Right atrium auricular region (tissue), 2 donors: ENCODE data around the gene TRIOBP. TPM values are rescaled to one million over a fixed set of nuclear protein-coding genes. Genes with fewer than 3 reads are reported as not detected.

Experiments
- DNase-seq: peaks from one replicate; pipeline ENCODE4 v3.0.0-alpha.2; 2019; ENCODE audit warnings: low spot score
- H3K27ac ChIP-seq, 2 donors: fragments of 200-600 bp; sonication (generic); 1 replicate in 1 of 2; 2 replicates in 1 of 2; pipeline ENCODE4 v1.5.1; 2016 to 2019
- H3K27me3 ChIP-seq, 2 donors: fragments of 200-600 bp; sonication (generic); one replicate each; pipeline versions ENCODE4 v1.5.1 to v1.6.0; 2017 to 2019
- H3K36me3 ChIP-seq: fragments of 200-600 bp; sonication (generic); one replicate; pipeline ENCODE4 v1.5.1; 2016
- H3K4me1 ChIP-seq, 2 donors: fragments of 200-600 bp; sonication (generic); one replicate each; pipeline versions ENCODE4 v1.5.1 to v1.6.0; 2017 to 2019
- H3K4me3 ChIP-seq, 2 donors: fragments of 200-600 bp; sonication (generic); 1 replicate in 1 of 2; 2 replicates in 1 of 2; pipeline ENCODE4 v1.5.1; 2017 to 2019; ENCODE audit warnings: mild to moderate bottlenecking in 1 of 2, moderate library complexity in 1 of 2
- H3K9me3 ChIP-seq, 2 donors: fragments of 200-600 bp; sonication (generic); one replicate each; pipeline ENCODE4 v1.5.1; 2019
- total RNA-seq, 2 donors: library from RNA; depleted of rRNA; stranded (reverse); fragments of >200 nt; gene quantifications; one replicate each; pipeline ENCODE4 v1.1.0, GENCODE V29; 2016
- TF ChIP-seq, protein P1 (sequence below), 2 donors: fragments of 200-600 bp; sonication (generic); IDR thresholded peaks; one replicate each; pipeline ENCODE4 v1.5.1; 2019; ENCODE audit warnings: antibody characterized with exemption in 2 of 2

Gene TRIOBP
- total RNA-seq, 2 donors from 2014 or later = 108 to 118 TPM

DNA sequence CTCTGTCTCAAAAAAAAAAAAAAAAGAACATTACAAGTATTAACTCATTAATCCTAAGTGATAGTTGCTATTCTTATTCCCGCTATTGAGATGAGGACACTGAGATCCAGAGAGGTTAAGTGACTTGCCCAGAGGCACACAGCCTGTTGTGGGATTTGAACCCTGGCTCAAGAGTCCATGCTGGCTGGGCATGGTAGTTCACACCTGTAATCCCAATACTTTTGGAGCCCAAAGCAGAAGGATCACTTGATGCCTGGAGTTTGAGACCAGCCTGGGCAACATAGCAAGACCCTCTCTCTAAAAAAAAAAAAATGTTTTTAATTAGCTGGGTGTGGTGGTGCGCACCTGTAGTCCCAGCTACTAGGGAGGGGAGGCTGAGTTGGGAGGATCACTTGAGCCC lies 115.0 kb downstream of the TRIOBP start:
- no peak for DNase-seq
- H3K27me3 ChIP-seq = no peaks in the 10 kb centered on the region
- no peaks in the 10 kb centered on the region for H3K36me3 ChIP-seq
- H3K4me3 ChIP-seq = no peak overlapping the region
- H3K4me1 ChIP-seq = peaks cover 0 to 15% of the 10 kb centered on the region in 2 donors
- TF ChIP-seq, protein P1, sequence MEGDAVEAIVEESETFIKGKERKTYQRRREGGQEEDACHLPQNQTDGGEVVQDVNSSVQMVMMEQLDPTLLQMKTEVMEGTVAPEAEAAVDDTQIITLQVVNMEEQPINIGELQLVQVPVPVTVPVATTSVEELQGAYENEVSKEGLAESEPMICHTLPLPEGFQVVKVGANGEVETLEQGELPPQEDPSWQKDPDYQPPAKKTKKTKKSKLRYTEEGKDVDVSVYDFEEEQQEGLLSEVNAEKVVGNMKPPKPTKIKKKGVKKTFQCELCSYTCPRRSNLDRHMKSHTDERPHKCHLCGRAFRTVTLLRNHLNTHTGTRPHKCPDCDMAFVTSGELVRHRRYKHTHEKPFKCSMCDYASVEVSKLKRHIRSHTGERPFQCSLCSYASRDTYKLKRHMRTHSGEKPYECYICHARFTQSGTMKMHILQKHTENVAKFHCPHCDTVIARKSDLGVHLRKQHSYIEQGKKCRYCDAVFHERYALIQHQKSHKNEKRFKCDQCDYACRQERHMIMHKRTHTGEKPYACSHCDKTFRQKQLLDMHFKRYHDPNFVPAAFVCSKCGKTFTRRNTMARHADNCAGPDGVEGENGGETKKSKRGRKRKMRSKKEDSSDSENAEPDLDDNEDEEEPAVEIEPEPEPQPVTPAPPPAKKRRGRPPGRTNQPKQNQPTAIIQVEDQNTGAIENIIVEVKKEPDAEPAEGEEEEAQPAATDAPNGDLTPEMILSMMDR (IDR thresholded peaks at IDR 0.05) = no peak
- H3K27ac ChIP-seq = no peak overlapping the region
- no peaks in the 10 kb centered on the region for H3K9me3 ChIP-seq

DNA sequence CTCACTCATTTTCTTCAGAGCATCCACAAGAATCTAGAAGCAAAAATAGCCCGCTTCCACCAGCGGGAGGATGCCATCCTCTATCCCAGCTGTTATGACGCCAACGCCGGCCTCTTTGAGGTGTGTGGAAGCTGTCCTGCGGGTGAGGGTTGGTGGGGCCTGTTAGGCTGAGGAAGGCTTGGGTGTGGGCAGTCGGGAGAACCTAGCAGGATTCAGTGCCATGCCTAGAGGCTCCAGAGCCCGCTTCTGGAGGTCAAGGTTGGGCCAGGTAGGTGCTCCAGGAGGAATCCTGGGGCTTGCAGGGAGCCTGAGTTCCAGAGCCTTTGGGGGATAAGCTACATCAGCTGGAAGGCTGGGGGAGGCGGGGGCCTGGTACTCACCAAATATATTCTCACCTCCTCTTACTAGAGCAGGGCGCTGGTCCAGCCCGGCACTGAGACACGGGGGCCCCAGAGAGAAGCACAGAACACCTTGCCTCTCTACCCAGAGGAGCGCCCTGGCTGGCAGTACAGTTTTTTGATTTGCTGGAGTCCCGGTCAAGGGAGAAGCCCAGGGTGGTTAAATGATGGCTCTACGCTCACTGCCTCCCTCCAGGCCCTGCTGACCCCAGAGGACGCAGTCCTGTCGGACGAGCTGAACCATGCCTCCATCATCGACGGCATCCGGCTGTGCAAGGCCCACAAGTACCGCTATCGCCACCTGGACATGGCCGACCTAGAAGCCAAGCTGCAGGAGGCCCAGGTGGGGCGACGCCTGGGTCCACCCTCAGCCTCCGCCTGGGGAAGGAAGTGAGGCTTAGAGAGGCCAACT lies 116.2 kb downstream of the TRIOBP start:
- Histone ChIP-seq H3K27me3 (no peaks in the 10 kb centered on the region), H3K9me3 (no peaks in the 10 kb centered on the region), H3K27ac (no peak overlapping the region), H3K36me3 (no peaks in the 10 kb centered on the region), H3K4me3 (no peak overlapping the region), H3K4me1 (peaks cover 0 to 15% of the 10 kb centered on the region in 2 donors)
- DNase-seq = no peak
- TF ChIP-seq, protein P1 (IDR thresholded peaks at IDR 0.05) = no peak

DNA sequence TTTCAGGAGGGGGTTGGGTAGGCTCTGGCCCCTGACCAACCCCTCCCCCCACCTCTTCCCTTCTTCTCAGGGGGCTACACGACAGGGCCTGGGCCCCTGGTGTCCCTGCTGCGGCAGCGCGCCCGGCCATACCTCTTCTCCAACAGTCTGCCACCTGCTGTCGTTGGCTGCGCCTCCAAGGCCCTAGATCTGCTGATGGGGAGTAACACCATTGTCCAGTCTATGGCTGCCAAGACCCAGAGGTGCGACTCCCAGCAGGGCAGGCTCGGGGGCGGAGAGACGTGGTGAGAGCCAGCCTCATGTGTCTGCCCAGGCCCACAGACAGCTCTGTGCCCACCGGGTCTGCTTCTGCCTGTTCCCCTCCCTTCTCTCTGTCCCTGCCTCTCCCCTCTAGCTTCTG lies 118.7 kb downstream of the TRIOBP start:
- no peaks in the 10 kb centered on the region for H3K36me3 ChIP-seq
- H3K4me3 ChIP-seq = no peak overlapping the region
- H3K27ac ChIP-seq = no peak overlapping the region
- H3K27me3 ChIP-seq = peaks cover 0 to 3% of the 10 kb centered on the region in 2 donors
- no peaks in the 10 kb centered on the region for H3K9me3 ChIP-seq
- H3K4me1 ChIP-seq = peaks cover 0 to 20% of the 10 kb centered on the region in 2 donors
- no peak for DNase-seq
- TF ChIP-seq, protein P1 (IDR thresholded peaks at IDR 0.05) = no peak

DNA sequence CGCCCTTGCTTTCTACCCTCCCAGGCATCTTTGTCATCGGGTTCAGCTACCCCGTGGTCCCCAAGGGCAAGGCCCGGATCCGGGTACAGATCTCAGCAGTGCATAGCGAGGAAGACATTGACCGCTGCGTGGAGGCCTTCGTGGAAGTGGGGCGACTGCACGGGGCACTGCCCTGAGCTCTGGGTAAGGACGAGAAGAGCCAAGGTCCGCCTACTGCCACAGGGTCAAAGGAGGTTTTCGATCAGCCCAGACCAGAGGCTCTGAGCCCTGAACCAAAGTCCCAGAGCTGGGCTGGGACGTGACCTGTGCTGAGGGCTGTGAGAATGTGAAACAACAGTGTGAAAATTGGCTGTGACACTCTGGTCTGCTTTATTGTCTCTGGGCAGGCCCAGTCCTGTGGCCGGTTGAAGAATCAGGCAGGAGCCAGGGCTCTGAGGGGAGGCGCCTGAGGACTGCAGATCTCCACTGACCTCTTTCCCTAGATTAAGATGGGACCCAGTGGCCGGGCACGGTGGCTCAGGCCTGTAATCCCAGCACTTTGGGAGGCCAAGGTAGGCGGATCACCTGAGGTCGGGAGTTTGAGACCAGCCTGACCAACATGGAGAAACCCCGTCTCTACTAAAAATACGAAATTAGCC lies 119.8 kb downstream of the TRIOBP start:
- TF ChIP-seq, protein P1 (IDR thresholded peaks at IDR 0.05) = no peak
- Histone ChIP-seq H3K4me3 (no peak overlapping the region), H3K36me3 (no peaks in the 10 kb centered on the region), H3K27ac (no peak overlapping the region), H3K9me3 (no peaks in the 10 kb centered on the region), H3K27me3 (peaks cover 0 to 3% of the 10 kb centered on the region in 2 donors), H3K4me1 (peaks cover 0 to 20% of the 10 kb centered on the region in 2 donors)
- no peak for DNase-seq

DNA sequence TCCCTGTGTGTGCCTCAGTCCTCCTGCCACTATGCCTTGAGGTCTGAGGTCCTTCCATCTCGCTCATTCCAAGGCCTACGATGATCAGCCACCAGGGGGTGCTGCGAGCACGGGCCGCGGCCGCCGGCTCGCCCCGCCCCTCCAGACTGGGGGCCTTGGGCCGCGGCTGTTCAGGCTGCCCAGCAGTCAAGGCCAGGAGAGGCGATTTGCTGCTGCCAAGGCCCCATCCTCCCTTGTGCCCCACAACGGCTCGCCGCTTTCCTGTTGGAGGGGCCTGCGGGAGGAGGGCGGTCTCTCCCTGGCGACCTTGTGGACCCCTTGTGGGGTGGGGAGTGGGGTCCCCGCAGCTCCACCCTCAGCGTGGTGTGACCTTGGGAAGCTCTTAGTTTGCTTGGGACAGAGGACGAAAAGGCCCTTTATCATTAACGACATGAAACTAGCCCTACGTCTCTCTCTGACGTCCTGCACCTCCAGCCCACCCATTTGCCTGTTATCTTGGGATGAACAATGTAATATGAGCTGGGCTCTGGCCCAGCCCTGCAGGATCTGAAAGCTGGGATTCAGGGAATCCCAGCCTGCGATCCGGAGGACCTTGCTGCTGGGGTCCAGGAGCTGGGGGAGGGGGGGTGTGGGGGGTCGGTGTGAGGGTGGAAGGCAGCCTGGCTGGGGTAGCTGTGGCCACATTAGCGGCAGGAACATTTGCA lies 121.0 kb downstream of the TRIOBP start:
- Histone ChIP-seq H3K27me3 (peaks cover 0 to 3% of the 10 kb centered on the region in 2 donors), H3K27ac (peak overlapping the region; percentile 4 to 66), H3K4me3 (peak overlapping the region in 1 of 2 donors; percentile 50)

More for the DNA sequence above, 121.0 kb downstream of the TRIOBP start:
- peak; percentile 84 for DNase-seq
- peaks cover 0 to 20% of the 10 kb centered on the region in 2 donors for H3K4me1 ChIP-seq
- no peaks in the 10 kb centered on the region for H3K36me3 ChIP-seq
- no peaks in the 10 kb centered on the region for H3K9me3 ChIP-seq
- TF ChIP-seq, protein P1 (IDR thresholded peaks at IDR 0.05) = peak; percentile 93 to 98
